ENCODE measurements around the gene UBAC1.

DNA sequence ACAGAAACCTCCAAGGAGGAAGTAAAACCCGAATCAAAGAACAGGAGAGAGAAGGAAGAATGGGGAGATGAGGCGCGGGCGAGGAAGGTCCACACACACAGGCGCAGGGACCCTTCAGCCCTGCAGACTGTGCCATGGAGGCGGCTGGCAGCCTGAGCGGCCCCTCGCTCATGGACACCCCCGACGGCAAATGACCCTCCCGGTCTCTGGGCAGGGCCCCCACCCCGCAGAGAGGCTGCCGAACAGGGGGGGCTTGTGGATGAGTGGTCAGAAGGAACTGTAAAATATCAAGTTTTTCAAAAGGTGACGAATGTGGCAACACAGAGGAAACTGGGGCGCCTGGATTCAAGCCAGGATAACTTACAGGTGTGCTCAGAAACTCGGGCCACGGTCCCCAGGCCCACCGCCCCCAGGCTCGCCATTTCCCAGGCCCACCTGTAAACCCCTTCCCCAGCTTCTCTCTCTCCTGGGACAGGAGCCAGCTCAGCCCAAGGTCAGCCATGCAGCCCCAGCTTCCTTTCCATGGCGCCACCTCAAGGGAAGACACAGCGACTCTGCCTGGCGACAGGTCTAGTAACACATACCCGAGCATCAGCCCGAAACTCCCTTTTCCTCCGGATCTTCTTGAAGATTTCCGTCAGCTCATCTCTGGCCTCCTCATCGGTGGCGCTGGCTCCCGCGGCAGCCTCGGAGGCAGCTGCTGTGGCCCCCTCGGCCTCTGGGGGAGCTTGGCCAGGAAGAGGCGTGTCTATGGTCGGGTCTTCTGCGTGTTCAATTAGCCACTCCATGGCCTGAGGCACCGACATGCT lies 16.5 kb downstream of the UBAC1 start:
- TF ChIP-seq, protein P1, sequence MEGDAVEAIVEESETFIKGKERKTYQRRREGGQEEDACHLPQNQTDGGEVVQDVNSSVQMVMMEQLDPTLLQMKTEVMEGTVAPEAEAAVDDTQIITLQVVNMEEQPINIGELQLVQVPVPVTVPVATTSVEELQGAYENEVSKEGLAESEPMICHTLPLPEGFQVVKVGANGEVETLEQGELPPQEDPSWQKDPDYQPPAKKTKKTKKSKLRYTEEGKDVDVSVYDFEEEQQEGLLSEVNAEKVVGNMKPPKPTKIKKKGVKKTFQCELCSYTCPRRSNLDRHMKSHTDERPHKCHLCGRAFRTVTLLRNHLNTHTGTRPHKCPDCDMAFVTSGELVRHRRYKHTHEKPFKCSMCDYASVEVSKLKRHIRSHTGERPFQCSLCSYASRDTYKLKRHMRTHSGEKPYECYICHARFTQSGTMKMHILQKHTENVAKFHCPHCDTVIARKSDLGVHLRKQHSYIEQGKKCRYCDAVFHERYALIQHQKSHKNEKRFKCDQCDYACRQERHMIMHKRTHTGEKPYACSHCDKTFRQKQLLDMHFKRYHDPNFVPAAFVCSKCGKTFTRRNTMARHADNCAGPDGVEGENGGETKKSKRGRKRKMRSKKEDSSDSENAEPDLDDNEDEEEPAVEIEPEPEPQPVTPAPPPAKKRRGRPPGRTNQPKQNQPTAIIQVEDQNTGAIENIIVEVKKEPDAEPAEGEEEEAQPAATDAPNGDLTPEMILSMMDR (IDR thresholded peaks at IDR 0.05 in 4 of 5, conservative IDR thresholded peaks at IDR 0.05 in 1 of 5): no peak
- no peak for TF ChIP-seq POLR2A (IDR thresholded peaks at IDR 0.05)

All from gastrocnemius medialis (tissue), 4 donors.